Epithelial cell of prostate (primary cell): ENCODE data around the gene ACTG1.

ENCODE experiments used
- DNase-seq: peaks from one replicate; pipeline ENCODE4 v3.0.0-alpha.2; 2011; ENCODE audit warnings: low read depth, low spot score
- H3K27ac ChIP-seq: fragments of 450-650 bp; 2 replicates; pipeline ENCODE4 v1.5.1; 2017; ENCODE audit warnings: mild to moderate bottlenecking

Gene ACTG1

DNA sequence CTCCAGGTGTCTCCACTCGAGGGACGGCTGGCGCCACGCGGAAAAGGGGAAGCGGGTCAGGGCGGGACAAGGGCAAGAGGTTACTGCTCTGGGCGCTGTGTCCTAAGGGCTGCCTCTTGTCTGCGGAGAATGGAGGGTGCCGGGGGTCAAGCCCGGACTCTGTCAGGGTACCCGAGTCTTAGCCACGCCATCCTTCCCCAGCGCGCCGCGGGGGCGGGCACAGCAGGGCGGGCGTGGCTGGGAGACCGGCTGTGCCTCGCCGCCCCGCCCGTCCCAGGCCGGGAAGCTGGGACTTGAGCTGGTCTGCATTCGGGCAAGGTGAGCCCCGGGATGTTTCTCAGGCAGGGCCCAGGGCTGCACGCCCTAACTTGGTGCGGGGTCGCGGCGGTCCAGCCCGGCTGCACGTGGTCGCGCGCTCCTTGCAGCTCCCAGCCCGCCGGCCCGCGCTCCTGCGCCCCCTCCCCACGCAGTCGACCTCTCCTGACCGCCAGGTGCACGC, 6.2 kb upstream of the ACTG1 start:
- DNase-seq = no peak
- H3K27ac ChIP-seq = peak overlapping the region; percentile 42

DNA sequence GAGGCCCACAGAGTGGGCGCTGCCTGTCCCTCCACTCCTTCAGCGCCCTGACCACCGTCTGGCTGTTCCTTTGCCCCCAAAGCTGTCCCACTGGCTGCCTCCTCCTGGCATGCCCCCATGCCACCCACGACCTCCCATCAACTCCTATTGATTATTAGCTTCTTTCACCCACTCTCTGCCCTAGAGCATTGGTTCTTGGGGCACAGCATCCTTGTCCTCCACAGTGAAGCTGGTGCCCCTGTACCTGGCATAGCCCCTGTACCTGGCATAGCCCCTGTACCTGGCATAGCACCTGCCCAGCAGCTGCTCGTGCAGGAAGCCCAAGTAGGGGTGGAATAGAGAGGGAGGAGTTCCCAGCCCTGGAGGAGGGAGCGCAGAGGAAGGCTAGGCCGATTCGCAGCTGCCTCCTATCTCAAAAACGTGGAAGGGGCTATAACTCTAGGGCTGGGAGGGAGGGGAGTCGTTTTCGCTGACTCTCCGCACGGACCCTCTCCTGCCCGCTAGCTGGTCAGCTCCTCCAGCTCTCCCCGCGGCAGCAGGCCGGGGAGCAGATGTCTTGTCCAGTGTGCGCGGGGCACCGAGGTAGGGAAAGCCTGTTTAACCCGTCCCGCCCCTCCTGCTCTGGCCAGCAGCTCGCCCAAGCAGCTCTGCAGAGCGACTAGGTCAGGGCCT, 5.7 kb upstream of the ACTG1 start:
- DNase-seq = no peak
- H3K27ac ChIP-seq = peak overlapping the region; percentile 42

DNA sequence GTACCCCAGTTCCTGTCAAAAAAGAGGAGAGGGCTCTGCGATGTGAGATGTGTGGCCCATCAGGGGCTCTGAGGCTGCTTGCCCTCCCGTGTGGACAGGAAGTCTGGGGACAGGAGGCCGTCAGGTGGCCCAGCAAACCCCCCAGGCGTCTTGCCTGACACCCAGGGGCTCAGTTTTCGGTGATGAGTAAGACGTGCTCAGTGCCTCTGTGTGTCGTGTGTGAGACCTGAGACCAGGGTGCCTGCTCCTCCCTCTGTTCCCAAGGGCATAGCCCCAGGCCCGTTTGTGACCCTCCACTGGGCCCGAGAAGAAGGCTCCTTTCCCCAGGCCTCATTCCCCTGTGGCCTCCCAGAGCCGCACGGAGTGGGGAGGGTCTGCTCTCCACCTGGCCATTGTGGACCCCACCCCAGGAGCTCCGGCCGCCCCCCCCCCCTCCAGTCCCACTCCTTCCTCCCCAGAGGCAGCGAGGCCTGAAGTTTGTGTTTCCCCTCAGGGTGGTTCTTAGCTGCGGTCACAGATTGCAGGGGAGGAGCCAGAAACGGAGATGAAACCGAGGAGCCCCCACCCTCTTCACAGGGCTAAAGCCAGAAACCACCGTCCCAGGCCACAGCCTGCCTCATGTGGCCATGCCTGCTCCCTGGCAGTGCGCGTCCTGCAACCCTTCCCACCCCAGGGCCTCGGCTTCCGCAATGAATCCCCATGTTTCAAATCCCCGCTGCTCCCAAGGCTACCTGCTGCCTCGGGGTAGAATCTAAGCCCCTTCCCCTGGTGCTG, 4.9 kb upstream of the ACTG1 start:
- no peak for DNase-seq
- H3K27ac ChIP-seq = no peak overlapping the region

DNA sequence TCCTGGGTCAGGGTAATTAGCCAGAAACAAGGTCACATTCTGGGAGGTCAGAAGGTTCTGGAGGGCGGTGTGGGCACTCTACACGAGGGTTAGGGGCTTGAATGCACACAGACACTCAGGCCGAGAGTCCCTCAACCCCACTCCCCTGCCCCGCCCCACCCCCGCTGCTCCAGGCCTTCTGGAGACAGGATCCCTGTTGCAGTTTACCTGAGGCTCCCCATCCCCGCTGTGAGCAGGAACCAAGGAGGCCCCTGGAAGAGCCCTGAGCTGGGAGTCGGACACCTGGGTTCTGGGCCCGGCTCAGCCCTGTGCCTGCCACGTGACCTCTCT, 4.4 kb upstream of the ACTG1 start:
- DNase-seq = no peak

DNA sequence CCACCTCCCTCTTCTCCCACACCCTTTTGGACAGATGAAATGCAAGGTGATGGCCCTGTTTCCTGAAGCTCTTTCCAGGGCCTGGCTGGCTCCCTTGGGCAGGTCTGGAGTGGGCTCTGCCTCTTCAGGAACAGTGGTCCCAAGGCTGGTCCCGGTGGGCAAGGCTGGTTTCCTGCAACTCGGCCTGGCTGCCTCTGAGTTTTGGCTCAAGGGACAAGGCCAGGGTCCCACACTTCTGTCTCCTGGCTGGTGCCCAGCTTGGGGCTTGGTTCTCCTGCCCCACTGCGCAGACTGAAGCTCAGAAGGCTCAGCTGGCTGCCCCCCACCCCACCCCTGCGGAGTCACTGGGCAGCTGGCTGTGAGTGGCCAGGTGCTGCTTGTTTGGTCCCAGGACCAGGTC, 3.8 kb upstream of the ACTG1 start:
- DNase-seq = no peak
- peak overlapping the region; percentile 100 for H3K27ac ChIP-seq

More for the DNA sequence above, 4.4 kb upstream of the ACTG1 start:
- no peak overlapping the region for H3K27ac ChIP-seq

DNA sequence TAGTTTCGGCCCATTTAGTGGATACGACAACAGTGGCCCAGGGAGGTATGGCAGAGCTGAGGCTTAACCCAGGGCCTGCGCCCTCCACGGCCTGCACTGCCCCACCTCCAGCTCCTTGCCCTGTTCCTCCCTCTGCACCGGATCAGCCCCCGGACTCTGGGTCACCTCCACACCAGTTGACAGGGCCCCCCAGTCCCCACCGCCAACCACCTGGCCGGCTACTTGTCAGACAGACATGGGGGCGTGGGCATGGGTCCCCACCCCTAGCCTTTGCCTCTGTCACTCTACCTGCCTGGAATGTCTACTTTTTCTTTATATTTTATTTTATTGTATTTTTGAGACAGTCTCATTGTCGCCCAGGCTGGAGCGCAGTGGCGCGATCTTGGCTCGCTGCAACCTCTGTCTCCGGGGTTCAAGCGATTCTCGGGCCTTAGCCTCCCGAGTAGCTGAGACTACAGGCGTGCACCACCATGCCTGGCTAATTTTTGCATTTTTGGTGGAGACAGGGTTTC, 3.0 kb upstream of the ACTG1 start:
- H3K27ac ChIP-seq = peak overlapping the region; percentile 100
- DNase-seq = no peak

DNA sequence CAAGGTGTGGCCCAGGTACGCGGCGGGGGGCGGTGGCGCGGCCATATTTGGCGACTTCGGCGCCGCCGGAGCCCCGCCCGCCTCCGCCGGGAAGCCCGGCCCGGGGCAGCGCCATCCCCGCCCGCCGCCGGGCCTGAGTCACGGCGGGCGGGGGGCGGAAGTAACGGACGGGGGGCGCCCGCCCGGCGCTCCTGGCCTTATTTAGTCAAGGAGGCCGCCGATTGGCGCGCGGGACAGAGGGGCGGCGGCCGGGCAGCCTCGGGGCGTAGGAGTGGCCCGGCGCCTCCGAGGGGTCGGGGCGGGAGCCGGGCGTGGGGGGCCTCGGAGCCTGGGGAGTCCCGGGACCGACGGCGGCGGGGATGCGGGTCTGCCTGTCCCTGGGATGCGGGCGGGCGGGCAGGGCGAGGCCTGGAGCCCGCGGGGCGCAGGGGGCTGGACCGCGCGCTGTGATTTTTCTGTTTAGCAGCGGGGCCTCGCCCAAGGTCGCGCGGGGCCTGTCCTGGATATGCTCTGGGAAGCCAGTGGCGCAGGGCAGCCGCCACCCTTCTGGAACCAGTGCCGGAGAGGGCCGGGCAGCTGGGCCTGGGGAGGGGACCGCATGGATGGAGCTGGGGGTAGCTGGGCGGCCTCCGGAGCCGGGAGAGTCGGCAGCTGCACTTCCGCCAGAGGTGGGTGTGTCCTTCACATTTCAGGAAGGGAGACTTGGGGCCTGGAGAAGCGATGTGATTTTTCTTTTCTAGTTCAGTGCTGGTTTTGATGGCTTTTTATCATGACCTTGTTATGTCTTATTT, 2.3 kb upstream of the ACTG1 start:
- H3K27ac ChIP-seq = peak overlapping the region; percentile 100
- no peak for DNase-seq

DNA sequence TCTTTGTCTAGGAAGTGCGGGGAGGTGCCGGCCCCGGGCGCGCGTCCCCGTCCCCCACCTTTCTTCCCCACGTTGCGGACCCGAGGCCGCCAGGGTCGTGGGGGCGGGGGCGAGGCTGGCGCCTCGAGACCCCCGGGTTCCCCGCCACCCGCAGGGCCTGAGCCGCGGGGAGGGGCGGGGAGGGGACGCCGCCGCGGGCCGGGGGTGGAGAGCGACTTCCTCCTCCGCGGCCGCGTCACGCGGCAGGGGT, 1.8 kb upstream of the ACTG1 start:
- peak overlapping the region; percentile 100 for H3K27ac ChIP-seq
- DNase-seq = no peak

DNA sequence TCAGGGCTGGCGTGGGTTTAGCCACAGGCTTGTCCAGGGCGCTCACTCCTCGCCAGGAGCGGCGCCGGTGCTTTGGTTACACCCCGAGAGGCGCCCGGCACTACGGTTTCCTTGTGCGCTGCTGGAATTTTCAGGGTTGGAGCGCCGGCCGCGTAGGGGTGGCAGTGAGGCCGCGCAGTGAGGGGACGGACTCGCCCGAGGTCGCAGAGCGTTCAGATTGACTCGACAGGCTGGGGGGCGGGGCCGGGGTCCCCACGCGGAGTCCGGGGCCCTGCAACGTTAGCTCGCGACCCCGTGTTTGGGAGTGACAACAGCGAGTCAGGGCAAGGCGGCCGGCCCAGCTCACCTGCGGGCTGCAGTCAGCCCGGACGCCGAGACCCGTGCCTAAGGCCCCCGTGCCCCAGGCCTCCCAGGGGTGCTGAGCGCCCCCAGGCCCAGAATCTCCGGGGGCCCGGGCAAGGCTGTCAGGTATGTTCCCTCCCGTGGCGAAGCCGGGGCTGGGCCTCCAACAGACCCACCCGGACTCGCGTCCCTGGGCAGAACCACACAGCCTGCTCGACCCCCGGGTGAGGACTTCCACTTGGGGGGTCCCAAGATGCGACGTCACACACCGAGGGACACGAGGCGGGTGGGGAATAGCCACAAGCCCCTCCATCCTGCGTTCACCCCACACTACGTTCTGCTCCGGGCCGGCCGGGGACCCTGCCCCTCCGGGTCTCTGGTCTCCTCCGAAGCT, 1.3 kb upstream of the ACTG1 start:
- no peak for DNase-seq

DNA sequence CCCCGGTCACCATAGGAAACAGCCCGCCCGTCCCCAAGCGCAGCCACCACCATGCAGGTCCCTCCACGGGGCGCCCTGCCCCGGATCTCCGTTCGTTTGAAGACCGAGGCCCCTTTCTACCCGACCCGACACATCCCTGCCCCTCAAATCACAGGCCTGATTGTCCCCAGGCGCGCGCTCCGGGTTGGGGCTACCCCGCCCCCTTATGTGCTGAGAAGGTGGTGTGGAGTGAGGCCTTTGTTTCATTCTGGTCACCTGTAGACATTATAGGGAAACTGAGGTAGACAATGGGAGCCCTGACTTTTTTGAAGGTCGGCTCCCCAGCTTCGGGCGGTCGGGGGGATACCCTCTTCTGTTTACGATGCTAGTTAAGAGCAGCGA, 763 bp upstream of the ACTG1 start:
- H3K27ac ChIP-seq = peak overlapping the region; percentile 100
- no peak for DNase-seq

More for the DNA sequence above, 1.3 kb upstream of the ACTG1 start:
- peak overlapping the region; percentile 100 for H3K27ac ChIP-seq

DNA sequence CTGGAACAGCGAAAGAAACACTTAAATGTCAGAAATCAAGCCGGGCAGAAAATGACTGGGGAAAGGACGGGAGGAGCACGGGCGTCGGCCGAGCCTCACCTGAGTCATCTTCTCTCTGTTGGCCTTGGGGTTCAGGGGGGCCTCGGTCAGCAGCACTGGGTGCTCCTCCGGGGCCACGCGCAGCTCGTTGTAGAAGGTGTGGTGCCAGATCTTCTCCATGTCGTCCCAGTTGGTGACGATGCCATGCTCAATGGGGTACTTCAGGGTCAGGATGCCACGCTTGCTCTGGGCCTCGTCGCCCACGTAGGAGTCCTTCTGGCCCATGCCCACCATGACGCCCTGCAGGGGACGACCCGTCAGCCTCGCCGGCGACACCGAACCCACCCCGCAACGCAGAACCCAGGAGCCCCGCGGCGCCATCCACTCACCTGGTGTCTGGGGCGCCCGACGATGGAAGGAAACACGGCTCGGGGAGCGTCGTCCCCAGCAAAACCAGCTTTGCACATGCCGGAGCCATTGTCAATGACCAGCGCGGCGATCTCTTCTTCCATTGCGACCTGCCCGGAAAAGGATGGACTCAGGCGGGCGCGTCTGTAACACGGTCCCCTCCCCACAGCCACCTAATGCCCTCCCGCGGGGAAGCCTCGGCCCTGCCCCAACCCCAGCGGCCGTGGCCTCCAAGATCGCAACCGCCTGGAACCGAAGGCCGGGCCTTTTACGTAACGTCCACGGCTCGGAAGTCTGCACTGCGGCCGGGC, 616 bp downstream of the ACTG1 start:
- peak overlapping the region; percentile 100 for H3K27ac ChIP-seq
- no peak for DNase-seq

DNA sequence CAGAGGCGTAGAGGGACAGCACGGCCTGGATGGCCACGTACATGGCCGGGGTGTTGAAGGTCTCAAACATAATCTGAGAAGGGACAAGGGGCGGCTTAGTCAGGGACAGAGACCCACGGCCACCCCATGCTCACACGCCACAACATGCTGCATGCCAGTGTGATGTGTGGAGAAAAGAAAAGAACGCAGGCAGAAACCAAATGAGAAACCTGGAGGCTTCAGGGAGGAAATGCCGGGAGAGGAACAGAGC, 1.1 kb downstream of the ACTG1 start:
- DNase-seq = no peak

DNA sequence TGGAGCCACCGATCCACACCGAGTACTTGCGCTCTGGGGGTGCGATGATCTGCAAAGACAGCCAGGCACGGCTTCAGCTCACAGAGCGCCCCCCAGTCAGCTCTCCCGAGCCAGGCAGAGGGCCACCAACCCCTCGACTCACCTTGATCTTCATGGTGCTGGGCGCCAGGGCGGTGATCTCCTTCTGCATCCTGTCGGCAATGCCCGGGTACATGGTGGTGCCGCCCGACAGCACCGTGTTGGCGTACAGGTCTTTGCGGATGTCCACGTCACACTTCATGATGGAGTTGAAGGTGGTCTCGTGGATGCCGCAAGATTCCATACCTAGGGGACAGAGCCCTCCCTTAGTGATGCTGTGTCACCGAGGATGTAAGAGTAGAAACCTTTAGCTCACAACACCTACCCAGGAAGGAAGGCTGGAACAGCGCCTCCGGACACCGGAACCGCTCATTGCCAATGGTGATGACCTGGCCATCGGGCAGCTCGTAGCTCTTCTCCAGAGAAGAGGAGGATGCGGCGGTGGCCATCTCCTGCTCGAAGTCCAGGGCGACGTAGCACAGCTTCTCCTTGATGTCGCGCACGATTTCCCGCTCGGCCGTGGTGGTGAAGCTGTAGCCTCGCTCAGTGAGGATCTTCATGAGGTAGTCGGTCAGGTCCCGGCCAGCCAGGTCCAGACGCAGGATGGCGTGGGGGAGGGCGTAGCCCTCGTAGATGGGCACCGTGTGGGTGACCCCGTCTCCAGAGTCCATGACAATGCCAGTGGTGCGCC, 1.6 kb downstream of the ACTG1 start:
- DNase-seq = no peak
- peak overlapping the region; percentile 100 for H3K27ac ChIP-seq

More for the DNA sequence above, 1.1 kb downstream of the ACTG1 start:
- peak overlapping the region; percentile 100 for H3K27ac ChIP-seq

DNA sequence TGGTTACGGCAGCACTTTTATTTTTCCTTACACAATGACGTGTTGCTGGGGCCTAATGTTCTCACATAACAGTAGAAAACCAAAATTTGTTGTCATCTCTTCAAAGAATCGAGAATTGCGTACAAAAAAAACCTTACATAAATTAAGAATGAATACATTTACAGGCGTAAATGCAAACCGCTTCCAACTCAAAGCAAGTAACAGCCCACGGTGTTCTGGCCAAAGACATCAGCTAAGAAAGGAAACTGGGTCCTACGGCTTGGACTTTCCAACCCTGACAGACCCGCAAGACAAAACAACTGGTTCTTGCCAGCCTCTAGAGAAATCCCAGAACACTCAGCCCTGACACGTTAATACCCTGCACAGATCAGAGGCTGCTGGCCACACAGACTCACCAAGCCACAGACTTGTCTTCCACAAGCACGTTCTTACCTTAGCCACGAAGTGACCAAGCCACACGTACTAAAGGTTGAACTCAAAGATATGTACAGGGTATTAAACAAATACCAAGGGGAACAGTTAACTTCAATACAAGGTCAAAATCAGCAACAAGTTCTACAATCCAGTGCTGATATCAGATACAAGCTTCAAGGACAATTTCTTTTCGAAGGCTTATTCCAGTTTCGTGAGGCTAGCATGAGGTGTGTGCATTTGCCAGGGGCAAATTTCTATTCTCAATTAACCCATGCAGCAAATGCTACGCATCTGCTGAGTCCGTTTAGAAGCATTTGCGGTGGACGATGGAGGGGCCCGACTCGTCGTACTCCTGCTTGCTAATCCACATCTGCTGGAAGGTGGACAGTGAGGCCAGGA, 2.4 kb downstream of the ACTG1 start:
- DNase-seq = no peak
- peak overlapping the region; percentile 100 for H3K27ac ChIP-seq

DNA sequence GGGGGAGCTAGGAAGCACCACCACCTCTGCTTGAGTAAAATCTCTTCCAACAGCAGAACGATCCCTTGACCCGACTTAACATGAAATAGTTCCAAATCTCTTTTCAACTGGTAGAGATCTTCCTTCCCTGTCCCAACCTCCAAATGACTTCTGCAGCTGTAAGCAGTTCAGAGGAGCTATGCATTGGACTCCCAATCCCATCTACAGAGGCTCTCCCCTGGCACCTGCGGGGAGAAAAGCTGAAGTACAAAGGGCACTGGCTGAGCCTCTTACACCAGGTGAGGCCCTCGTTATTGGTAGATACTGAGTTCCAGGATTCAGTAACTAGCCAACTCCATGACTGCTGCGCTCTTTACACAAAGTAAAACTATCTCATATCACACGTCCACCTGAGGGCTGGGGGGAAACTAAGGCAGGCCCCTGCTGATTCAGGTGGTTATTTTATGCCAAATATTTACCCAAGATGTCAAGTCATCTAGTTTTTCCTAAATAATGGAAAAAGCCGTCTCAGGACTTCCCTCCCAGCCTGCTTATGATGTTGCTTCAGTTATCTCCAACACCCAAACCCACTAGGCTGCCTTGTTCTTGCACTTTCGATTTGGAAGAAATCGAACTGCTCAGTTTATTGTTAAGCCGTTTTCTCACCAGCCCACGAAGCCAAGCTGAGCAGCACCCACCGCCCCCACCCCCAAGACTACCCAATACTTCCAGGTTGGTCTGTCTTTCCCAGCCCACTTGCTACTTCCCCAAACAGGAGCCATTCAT, 3.2 kb downstream of the ACTG1 start:
- H3K27ac ChIP-seq = peak overlapping the region; percentile 100
- no peak for DNase-seq

DNA sequence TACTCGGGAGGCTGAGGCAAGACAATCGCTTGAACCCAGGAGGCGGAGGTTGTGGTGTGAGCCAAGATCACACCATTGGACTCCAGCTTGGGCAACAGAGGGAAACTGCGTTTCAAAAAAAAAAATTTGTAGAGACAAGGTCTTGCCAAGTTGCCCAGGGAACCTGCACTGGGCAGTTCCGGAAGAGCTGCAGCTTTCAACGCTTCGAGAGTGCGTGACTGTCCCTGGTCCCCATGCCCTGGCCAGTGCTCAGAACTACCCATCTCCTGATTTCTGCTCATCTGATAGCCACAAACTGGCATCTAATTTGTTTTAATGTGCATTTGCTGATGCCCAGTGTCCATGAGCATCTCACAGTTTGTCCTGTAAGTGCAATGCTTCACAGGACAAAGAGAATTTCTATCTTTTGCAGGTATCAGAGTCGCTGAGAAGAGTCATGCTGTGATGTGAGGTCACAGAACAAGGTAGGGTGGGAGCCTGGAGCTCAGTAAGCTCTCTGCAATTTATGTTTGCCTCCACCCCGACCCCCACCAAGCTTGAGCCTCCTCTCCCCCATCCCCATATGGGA, 3.9 kb downstream of the ACTG1 start:
- DNase-seq = no peak
- H3K27ac ChIP-seq = peak overlapping the region; percentile 100

DNA sequence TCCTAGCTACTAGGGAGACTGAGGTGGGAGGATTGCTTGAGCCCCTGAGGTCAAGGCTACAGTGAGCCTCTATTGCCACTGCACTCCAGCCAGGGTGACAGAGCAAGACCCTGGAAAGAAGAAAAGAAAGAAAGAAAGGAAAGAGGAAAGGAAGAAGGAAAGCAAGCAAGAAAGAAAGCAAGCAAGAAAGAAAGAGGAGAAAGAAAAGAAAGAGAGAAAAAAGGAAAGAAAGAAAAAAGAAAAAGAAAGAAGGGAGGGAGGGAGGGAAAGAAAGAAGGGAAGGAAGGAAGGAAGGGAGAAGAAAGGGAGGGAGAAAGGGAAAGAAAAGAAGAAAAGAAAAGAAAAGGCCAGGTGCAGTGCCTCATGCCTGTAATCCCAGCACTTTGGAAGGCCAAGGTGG, 9.0 kb downstream of the ACTG1 start:
- no peak overlapping the region for H3K27ac ChIP-seq
- no peak for DNase-seq
